NCI-H345 (cell line): ENCODE measurements around the gene RPP25.
A peak's percentile ranks its signal among the peaks of the same experiment; 100 is the strongest.

ENCODE experiments used
- DNase-seq: peaks from one replicate; lab custom pipeline; 2025; lab: John Stamatoyannopoulos, UW

The RPP25 gene

GRCh38 chr15:74956648-74957475 is at the start of gene RPP25:
TSS of gene RPP25 (minus strand) at chr15:74956772. CDS start at chr15:74956583, 189 bp downstream.
- DNase-seq: peak; percentile 35

- DNase-seq: no peak
Measured at GRCh38 chr15:75002398-75002797, 45.8 kb upstream of the RPP25 start.

- no peak for DNase-seq
Measured at GRCh38 chr15:75001310-75001709, 44.7 kb upstream of the RPP25 start.

GRCh38 chr15:74997543-74997942 is 41.0 kb upstream of the RPP25 start:
- DNase-seq: no peak

- no peak for DNase-seq
Measured at GRCh38 chr15:74997141-74997540, 40.6 kb upstream of the RPP25 start.

GRCh38 chr15:74995779-74996765 is 39.5 kb upstream of the RPP25 start:
- DNase-seq: peak; percentile 56

- DNase-seq: peak; percentile 94
Measured at GRCh38 chr15:74995182-74995778, 38.7 kb upstream of the RPP25 start, which contains the start of gene SCAMP5. TSS of gene SCAMP5 (plus strand) at chr15:74995563. CDS start at chr15:75011840, 16,277 bp downstream.

- DNase-seq: no peak
Measured at GRCh38 chr15:74994685-74995084, 38.1 kb upstream of the RPP25 start.

- no peak for DNase-seq
Measured at GRCh38 chr15:74994236-74994635, 37.7 kb upstream of the RPP25 start.

GRCh38 chr15:74992619-74993018 is 36.0 kb upstream of the RPP25 start:
- DNase-seq: no peak

- no peak for DNase-seq
Measured at GRCh38 chr15:74989527-74989926, 33.0 kb upstream of the RPP25 start.

GRCh38 chr15:74988007-74988800 is 31.6 kb upstream of the RPP25 start:
- DNase-seq: peak; percentile 21

- no peak for DNase-seq
Measured at GRCh38 chr15:74983725-74984231, 27.2 kb upstream of the RPP25 start.

GRCh38 chr15:74982183-74982582 is 25.6 kb upstream of the RPP25 start:
- no peak for DNase-seq

- DNase-seq: peak; percentile 49
Measured at GRCh38 chr15:74978503-74978902, 21.9 kb upstream of the RPP25 start.

- no peak for DNase-seq
Measured at GRCh38 chr15:74978077-74978476, 21.5 kb upstream of the RPP25 start.

GRCh38 chr15:74977599-74977998 is 21.0 kb upstream of the RPP25 start:
- DNase-seq: no peak

GRCh38 chr15:74976159-74976558 is 19.6 kb upstream of the RPP25 start:
- no peak for DNase-seq

- DNase-seq: no peak
Measured at GRCh38 chr15:74967670-74968069, 11.1 kb upstream of the RPP25 start.

- DNase-seq: no peak
Measured at GRCh38 chr15:74964794-74965193, 8.2 kb upstream of the RPP25 start.

- no peak for DNase-seq
Measured at GRCh38 chr15:74963213-74963612, 6.6 kb upstream of the RPP25 start.
